Panc1 (cell line): ENCODE data around the gene MED16. TPM values are rescaled to one million over a fixed set of nuclear protein-coding genes. Genes with fewer than 3 reads are reported as not detected.

Experiments used
- ATAC-seq: fragments of 200-7000 bp; cut with Tn5 transposase; 2 replicates; pipeline ENCODE4 v1.9.1; 2020; ENCODE audit warnings: mild to moderate bottlenecking, moderate library complexity
- BruUV-seq: library from RNA; stranded (reverse); fragments of 400-500 nt; replicated peaks from 2 replicates; lab custom pipeline; 2021; lab: Mats Ljungman, UMichigan
- CTCF ChIA-PET: fragments of 300-600 bp; sonication (Branson Sonifier 250); formaldehyde crosslinking; loops from one replicate; lab custom pipeline; 2022; ENCODE audit warnings: antibody characterized with exemption; lab: Charles Lee
- POLR2A ChIA-PET: fragments of 300-600 bp; sonication (Branson Sonifier 250); formaldehyde crosslinking; loops from one replicate; lab custom pipeline; 2022; ENCODE audit warnings: antibody characterized with exemption; lab: Charles Lee
- DNase-seq: peaks from one replicate; pipeline ENCODE4 v3.0.0-alpha.2; 2010; ENCODE audit warnings: low read depth, low spot score
- H3K27ac ChIP-seq: 2 replicates; pipeline ENCODE4 v1.5.1; 2011; ENCODE audit warnings: mild to moderate bottlenecking, low read length, inconsistent platforms
- H3K27me3 ChIP-seq: fragments of 200-500 bp; sonication (Bioruptor generic); 2 replicates; pipeline ENCODE4 v1.6.0; 2014; ENCODE audit warnings: low read length, inconsistent platforms; ENCODE audit not compliant: control insufficient read depth, insufficient read depth
- H3K36me3 ChIP-seq: fragments of 200-500 bp; sonication (Bioruptor generic); 2 replicates; pipeline ENCODE4 v1.5.1; 2014; ENCODE audit warnings: inconsistent platforms, mild to moderate bottlenecking, low read length, moderate library complexity; ENCODE audit not compliant: control insufficient read depth, insufficient read depth
- H3K4me1 ChIP-seq: 2 replicates; pipeline ENCODE4 v1.5.1; 2011; ENCODE audit warnings: inconsistent platforms, mild to moderate bottlenecking, low read length, moderate library complexity; ENCODE audit not compliant: control insufficient read depth, insufficient read depth
- H3K4me3 ChIP-seq, 2 experiments: 2 replicates each; pipeline ENCODE4 v1.5.1; 2011 to 2012; ENCODE audit warnings: low read depth in 2 of 2, low read length in 2 of 2, mild to moderate bottlenecking in 2 of 2, inconsistent platforms in 1 of 2, moderate library complexity in 1 of 2
- H3K9me3 ChIP-seq: fragments of 200-500 bp; sonication (Bioruptor generic); 2 replicates; pipeline ENCODE4 v1.5.1; 2014; ENCODE audit warnings: low read depth, mild to moderate bottlenecking, inconsistent platforms, low read length, moderate library complexity; ENCODE audit not compliant: control insufficient read depth, insufficient read depth
- CTCF ChIP-seq: fragments of 450-650 bp; IDR thresholded peaks from 2 replicates; pipeline ENCODE4 v1.5.1; 2017; ENCODE audit warnings: mild to moderate bottlenecking
- POLR2AphosphoS5 ChIP-seq: IDR thresholded peaks from 2 replicates; pipeline ENCODE4 v1.6.1; 2012; ENCODE audit warnings: mild to moderate bottlenecking, low read depth, low read length, moderate library complexity
- REST ChIP-seq, 2 experiments: IDR thresholded peaks; 2 replicates each; pipeline ENCODE4 v1.6.1; 2011 to 2012; ENCODE audit warnings: low read depth in 2 of 2, control low read depth in 1 of 2, low read length in 1 of 2, mild to moderate bottlenecking in 1 of 2, moderate library complexity in 1 of 2; ENCODE audit not compliant: insufficient read depth in 1 of 2
- SIN3A ChIP-seq: IDR thresholded peaks from 2 replicates; pipeline ENCODE4 v1.6.1; 2012; ENCODE audit warnings: low read depth, mild to moderate bottlenecking, low read length, moderate library complexity, borderline replicate concordance; ENCODE audit not compliant: insufficient read depth
- TCF7L2 ChIP-seq: IDR thresholded peaks from 2 replicates; pipeline ENCODE4 v1.6.1; 2011; ENCODE audit warnings: mild to moderate bottlenecking, low read depth, low read length, inconsistent platforms
- in situ Hi-C: cut with HindIII; loops from 2 replicates; pipeline ENCODE4 v1.10.0; 2016; ENCODE audit warnings: low sequenced_read_pairs, low pct_unique_long_range_greater_than_20kb
- intact Hi-C: fragments of 100-400 bp; cut with micrococcal nuclease; formaldehyde crosslinking; loops from one replicate; pipeline ENCODE4 v1.10.0; 2022; ENCODE audit not compliant: unreplicated experiment
- total RNA-seq: library from RNA; stranded (reverse); gene quantifications from one replicate; pipeline ENCODE4 v1.2.1, GENCODE V29; 2021; ENCODE audit not compliant: unreplicated experiment

The MED16 gene
- total RNA-seq, 1 experiment from 2014 or later, result 39.5 TPM

DNA sequence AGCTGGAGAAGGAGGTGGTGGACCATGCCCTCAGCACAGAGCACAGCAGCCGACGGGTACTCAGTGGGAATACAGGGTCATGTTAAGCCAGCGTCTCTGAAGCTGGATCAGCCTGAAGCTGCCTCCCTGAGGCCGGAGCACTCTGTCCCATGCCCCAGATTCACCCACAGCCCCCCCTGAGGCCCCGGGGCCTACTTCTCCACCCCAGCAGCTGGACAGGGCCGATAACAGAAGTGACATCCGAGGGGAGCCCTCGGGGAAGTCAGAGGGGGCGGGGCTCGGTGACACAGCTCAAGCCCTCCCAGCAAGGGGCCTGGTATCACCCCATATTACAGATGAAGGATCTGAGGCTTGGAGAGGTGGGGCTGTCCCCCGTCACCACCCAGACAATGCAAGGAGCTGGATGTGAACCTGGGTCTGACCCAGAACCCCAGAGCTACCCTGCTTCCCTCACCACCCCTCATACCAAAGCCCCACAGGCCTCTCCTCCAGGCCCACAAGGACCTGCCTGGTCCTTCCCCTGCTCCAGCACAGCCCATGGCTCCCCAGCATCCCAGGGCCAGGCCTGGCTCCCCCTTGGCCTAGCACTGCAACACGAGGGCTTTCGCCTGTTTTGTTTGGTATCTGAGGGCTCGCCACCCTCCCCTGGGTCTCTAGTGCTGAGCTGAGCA, 14.3 kb upstream of the MED16 start:
- H3K4me3 ChIP-seq, result no peak overlapping the region
- no peak overlapping the region for H3K27ac ChIP-seq
- TF ChIP-seq CTCF, result no peak
- TF ChIP-seq POLR2AphosphoS5, result no peak
- TF ChIP-seq TCF7L2, result no peak
- TF ChIP-seq SIN3A, result no peak
- TF ChIP-seq REST (IDR thresholded peaks at IDR 0.05; ENCODE audit: insufficient read depth in 1 of 2, low read depth in 2 of 2, low read length in 1 of 2), result no peak
- BruUV-seq, result no TSS peak
- ATAC-seq, result no peak
- H3K36me3 ChIP-seq, result no peaks in the 10 kb centered on the region
- no peak for DNase-seq
- CTCF ChIA-PET, result no interaction called here
- H3K27me3 ChIP-seq, result no peaks in the 10 kb centered on the region
- no peaks in the 10 kb centered on the region for H3K9me3 ChIP-seq
- intact Hi-C loops, result no loop called here
- in situ Hi-C loops, result no loop called here
- no peaks in the 10 kb centered on the region for H3K4me1 ChIP-seq
- POLR2A ChIA-PET, result interaction anchor here (0.6 kb wide), 2 partner anchors 61 to 204 kb away, joined by 4 to 10 read pairs; no protein-coding TSS in a partner anchor

- H3K4me1 ChIP-seq, result no peaks in the 10 kb centered on the region
- POLR2A ChIA-PET, result interaction anchor here (0.7 kb wide), 1 partner anchor 272 kb away, joined by 3 read pairs; no protein-coding TSS in a partner anchor
- ATAC-seq, result no peak
- no peak for TF ChIP-seq CTCF
- TF ChIP-seq REST (IDR thresholded peaks at IDR 0.05; ENCODE audit: insufficient read depth in 1 of 2, low read depth in 2 of 2, low read length in 1 of 2), result no peak
- no peak for TF ChIP-seq TCF7L2
- no peak for TF ChIP-seq POLR2AphosphoS5
- TF ChIP-seq SIN3A, result no peak
- in situ Hi-C loops, result no loop called here
- H3K4me3 ChIP-seq, result no peak overlapping the region
- no peaks in the 10 kb centered on the region for H3K9me3 ChIP-seq
- H3K27me3 ChIP-seq, result no peaks in the 10 kb centered on the region
- H3K27ac ChIP-seq, result no peak overlapping the region
- BruUV-seq, result no TSS peak
- intact Hi-C loops, result no loop called here
- no peak for DNase-seq
- H3K36me3 ChIP-seq, result no peaks in the 10 kb centered on the region
- CTCF ChIA-PET, result no interaction called here
Observed at GRCh38 chr19:906480-906879, 13.5 kb upstream of the MED16 start.
